Measurements from ENCODE around the gene POLL. TPM values are rescaled to one million over a fixed set of nuclear protein-coding genes. Genes with fewer than 3 reads are reported as not detected.

The POLL gene
- total RNA-seq, 4 donors from 2014 or later: 10.8 to 22.0 (median 16.1) TPM

DNA sequence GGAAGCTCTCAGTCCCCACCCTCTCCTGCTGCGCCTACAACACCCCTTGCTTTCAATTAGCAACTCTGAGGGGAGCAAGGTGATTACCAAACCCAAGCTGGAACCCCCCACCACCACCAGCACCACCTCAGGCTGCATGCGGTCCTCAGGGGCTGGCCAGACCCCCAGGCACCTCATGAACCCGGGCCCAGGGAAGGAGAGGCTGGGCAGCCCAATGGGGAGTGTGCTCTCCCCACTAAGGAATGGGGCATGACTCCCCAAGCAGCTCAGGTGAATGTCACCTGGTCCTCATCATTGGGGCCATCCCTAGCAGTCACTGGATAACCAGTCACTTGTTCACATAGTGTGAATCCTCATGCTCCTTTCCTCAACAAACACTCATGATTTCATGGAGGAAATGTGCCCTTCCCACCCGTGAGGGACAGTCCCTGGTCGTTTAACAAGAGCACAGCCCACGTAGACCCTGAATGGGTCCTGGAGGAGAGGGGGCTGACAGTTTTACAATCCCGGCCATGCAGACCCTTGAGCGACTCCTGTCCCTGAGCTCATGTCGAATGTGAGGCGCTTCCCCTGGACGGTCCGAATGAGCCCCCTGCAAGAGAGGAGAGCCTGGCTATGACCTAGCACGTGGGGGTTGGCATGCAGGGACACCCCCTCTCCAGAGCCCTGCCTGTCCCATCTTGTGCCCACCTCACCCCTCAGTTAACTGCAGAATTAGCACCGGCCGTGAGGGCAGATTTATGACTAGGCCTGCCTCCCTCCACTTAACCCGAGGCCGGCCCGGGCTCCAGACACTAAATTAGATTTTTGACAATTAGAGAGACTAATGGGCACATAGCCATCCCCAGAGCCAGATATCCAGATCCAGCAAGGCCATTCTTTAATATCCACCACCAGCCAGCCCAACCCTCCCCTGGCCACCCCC is 29.1 kb downstream of the POLL start:
- TF ChIP-seq, protein P1, sequence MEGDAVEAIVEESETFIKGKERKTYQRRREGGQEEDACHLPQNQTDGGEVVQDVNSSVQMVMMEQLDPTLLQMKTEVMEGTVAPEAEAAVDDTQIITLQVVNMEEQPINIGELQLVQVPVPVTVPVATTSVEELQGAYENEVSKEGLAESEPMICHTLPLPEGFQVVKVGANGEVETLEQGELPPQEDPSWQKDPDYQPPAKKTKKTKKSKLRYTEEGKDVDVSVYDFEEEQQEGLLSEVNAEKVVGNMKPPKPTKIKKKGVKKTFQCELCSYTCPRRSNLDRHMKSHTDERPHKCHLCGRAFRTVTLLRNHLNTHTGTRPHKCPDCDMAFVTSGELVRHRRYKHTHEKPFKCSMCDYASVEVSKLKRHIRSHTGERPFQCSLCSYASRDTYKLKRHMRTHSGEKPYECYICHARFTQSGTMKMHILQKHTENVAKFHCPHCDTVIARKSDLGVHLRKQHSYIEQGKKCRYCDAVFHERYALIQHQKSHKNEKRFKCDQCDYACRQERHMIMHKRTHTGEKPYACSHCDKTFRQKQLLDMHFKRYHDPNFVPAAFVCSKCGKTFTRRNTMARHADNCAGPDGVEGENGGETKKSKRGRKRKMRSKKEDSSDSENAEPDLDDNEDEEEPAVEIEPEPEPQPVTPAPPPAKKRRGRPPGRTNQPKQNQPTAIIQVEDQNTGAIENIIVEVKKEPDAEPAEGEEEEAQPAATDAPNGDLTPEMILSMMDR (IDR thresholded peaks at IDR 0.05): no peak
- ATAC-seq (ENCODE audit: low FRiP score): no peak
- DNase-seq (ENCODE audit: low spot score): no peak

DNA sequence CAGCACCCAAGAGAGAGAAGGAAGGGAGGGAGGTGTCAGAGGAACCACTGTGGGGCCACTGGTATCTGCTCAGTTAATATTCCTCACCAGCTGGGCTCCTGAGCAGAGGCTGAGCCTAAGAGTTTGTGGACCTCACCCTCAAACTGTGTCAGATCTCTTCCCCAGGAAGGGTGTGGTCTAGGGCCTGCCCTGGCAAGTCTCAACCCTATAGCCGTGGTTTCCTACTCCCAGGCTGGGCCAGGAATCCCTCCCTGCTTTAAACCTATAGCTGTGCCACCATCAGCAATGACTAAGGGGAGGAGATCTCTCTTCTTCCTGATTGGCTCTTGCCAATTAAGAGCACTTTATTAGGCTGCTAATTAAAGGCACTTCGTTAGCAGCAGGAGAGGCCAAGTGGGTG is 29.9 kb downstream of the POLL start:
- DNase-seq (ENCODE audit: low spot score) (no peak), ATAC-seq (ENCODE audit: low FRiP score) (no peak)
- TF ChIP-seq, protein P1 (IDR thresholded peaks at IDR 0.05): no peak

DNA sequence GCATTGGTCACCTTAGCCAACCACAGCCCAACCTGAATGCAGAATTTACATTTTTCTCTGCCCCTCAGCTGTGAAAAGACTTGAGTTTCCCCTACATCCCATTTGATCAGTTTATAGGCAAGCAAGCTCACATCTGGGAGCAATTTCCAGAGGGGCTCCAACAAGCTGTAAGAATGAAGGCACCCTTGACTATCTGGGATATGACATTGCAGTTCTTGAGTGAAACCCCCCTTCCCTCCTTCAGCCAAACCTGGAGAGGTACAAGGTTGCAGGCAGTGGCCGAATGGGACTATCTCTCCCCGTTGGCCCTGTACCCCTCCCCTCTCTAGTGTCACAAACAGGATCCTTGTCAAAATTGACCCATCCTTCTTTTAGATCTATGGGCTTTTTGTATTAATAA is 30.5 kb downstream of the POLL start:
- ATAC-seq (ENCODE audit: low FRiP score) (no peak), DNase-seq (ENCODE audit: low spot score) (no peak)
- TF ChIP-seq, protein P1 (IDR thresholded peaks at IDR 0.05): no peak

DNA sequence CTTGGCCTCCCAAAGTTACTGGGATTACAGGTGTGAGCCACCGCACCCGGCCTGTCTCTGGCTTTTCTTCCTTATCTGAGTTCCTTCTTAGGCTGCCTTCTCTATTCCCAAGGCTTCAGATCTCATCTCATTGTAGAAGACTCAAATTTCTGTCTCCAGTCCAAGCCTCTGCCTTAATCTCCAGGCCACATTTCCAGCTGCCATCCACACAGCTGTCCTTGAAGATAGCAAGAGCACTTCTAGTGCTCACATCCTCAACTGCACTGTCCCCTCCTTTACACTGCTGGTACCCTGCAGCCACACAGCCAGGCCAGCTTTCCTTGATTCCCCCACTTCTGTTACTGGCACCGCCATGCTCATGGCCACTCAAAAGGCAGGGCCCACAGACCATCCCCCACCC is 35.6 kb downstream of the POLL start:
- TF ChIP-seq, protein P1 (IDR thresholded peaks at IDR 0.05): no peak
- ATAC-seq (ENCODE audit: low FRiP score): no peak
- no peak for DNase-seq (ENCODE audit: low spot score)

DNA sequence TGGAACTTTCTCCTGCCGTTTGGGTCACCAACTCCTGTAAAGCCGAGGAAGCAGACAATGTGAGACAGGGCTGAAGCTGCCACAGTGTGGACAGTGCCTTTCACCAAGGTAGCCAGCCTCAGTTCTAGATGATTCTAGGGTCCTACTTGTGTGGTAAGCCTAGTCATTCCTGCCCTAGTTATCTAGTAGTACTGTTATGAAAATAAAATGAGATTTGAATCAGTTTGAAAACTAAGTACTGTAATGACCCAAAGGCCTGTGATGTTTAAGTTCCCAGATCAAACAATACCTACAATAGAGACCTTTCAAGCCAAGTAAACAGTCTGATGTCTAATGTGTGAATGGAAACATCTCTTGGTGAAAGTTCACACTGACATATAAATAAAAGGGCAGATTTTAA is 37.1 kb downstream of the POLL start:
- ATAC-seq (ENCODE audit: low FRiP score): no peak
- TF ChIP-seq, protein P1 (IDR thresholded peaks at IDR 0.05): no peak
- no peak for DNase-seq (ENCODE audit: low spot score)

DNA sequence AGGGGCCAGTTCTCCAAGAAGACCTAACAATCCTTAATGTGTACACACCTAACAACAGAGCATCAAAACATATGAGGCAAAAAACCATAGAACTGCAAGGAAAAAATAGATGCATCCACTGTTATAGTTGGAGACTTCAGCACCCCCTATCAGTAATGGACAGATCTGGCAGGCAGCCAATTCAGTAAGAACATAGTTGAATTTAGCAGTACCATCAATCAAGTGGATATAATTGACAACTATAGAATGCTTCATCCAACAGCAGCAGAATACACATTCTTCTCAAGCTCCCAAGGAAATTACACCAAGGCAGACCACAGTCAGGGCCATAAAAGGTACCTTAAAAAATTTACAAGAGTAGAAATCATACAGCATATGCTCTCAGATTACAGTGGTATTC is 42.2 kb downstream of the POLL start:
- ATAC-seq (ENCODE audit: low FRiP score) (no peak), DNase-seq (ENCODE audit: low spot score) (no peak)
- TF ChIP-seq, protein P1 (IDR thresholded peaks at IDR 0.05): no peak

DNA sequence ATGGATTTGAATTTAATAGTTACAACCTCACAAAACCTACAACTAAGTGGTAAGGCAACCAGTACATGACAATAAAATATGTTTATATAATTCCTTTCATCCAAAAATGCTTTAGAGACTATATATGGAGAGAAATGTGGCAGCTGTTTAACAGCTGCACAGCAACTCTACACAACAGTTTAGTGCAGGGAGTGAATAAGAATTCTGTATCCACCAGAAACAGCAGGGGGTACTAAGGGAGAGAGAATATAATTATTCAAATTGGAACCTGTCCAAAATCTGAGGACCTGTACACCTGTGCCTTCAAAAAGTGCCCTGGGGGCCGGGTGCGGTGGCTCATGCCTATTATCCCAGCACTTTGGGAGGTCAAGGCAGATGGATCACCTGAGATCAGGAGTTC is 49.6 kb downstream of the POLL start:
- no peak for ATAC-seq (ENCODE audit: low FRiP score)
- TF ChIP-seq, protein P1 (IDR thresholded peaks at IDR 0.05): no peak
- DNase-seq (ENCODE audit: low spot score): no peak
